DMS53 treated with DMSO at 0.1 percent for 48 hours (cell line): ENCODE measurements around the gene CD82.
A peak's percentile ranks its signal among the peaks of the same experiment; 100 is the strongest.

Experiments
- DNase-seq: peaks from one replicate; lab custom pipeline; 2025; ENCODE audit not compliant: unreplicated experiment; lab: John Stamatoyannopoulos, UW

The CD82 gene

GRCh38 chr11:44614281-44614775, 48.9 kb downstream of the CD82 start:
- no peak for DNase-seq

GRCh38 chr11:44615041-44615755, 49.7 kb downstream of the CD82 start:
- DNase-seq = no peak

- no peak for DNase-seq
Observed at GRCh38 chr11:44615913-44616791, 50.7 kb downstream of the CD82 start.

DNA sequence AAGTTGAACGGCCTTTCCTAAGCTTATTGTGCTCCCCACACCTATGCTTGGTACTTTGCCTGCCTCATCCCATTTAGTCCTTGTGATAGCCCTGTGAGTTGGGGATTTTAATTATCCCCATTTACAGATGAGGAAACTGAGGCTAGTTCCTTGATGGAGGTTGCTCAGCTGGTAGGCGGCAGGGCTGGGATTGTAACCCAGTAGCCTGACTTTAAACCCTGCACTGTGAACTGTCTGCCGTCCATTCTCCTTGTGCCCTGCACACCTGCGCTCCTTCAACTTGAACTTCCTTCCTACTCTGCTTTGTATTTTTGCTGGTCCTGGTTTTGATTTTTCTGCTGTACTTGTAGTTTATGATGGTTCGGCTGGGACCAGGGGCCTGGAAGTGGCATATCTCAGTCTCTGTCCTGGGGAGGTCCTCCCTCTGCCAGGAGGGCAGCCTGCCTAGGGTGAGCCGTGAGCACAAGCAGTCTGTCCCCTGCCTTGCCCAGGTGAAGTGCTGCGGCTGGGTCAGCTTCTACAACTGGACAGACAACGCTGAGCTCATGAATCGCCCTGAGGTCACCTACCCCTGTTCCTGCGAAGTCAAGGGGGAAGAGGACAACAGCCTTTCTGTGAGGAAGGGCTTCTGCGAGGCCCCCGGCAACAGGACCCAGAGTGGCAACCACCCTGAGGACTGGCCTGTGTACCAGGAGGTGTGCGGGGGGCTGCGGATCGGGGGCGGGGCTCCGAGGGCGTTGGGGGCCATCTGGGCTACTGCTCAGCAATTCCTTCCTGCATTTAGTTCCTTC, 52.4 kb downstream of the CD82 start:
- DNase-seq = no peak

DNA sequence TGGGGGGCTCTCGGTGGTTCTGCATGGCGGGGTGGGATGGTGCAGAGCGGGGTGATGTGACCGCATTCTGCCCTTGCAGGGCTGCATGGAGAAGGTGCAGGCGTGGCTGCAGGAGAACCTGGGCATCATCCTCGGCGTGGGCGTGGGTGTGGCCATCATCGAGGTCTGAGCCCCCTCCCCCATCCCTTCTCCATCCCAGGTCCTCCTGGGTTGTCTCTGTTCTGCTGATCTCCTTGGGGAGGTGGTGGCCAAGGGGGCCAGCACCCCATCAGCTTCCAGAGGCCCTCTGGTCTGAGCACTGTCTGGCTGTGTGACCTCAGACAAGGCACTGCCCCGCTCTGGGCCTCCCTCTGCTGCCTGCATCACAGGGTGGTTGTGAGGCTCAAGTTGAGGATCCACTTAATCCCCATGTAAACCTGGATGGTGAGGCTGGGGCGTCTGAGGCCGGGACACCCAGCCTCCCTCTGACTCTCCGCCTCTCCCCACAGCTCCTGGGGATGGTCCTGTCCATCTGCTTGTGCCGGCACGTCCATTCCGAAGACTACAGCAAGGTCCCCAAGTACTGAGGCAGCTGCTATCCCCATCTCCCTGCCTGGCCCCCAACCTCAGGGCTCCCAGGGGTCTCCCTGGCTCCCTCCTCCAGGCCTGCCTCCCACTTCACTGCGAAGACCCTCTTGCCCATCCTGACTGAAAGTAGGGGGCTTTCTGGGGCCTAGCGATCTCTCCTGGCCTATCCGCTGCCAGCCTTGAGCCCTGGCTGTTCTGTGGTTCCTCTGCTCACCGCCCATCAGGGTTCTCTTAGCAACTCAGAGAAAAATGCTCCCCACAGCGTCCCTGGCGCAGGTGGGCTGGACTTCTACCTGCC, 53.3 kb downstream of the CD82 start:
- DNase-seq = no peak

DNA sequence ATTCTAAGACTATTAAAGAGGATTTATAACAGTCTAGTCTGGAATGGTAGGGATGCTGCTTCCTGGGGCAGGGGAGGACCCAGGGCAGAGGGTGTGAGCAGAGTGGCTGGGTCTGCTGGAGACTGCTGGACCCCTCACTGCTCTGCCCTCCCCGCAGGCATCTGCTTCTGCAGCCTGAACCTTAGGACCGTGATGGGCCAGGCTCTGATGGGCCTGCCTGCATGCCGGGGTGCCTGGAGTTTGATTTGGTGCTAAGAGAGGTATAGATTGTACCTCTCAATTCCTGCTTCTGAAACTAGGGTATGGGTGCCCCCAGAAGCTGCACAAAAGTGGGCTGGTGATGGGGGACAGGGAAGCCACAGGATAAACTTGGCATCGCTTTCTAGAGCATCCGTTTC, 54.9 kb downstream of the CD82 start:
- no peak for DNase-seq

DNA sequence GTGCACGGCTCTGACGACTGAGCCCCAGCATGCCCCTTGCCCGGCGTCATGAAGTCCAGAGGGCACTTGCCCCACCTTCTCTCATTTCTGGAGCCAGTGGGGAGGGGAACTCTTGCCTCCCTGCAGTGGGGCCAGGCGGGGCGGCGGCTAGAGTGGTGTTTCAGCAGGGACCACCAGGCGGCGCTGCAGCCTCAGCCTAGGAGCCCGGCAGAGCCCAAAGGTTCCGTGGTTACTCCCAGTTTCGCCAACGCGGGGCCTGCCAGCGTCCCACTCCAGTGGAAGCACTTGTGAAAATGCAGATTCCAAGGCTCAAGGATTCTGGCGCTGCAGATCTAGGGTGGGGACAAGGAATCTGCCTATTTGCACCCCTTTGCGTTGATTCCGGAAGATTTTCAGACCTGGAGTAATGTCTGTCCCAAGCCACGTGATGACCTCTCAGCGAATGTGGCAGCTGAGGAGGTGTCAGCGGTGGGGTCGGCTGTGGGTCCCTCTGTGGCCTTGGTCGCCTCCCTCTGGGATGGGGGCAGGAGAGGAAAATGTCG, 55.7 kb downstream of the CD82 start:
- peak; percentile 44 for DNase-seq

DNA sequence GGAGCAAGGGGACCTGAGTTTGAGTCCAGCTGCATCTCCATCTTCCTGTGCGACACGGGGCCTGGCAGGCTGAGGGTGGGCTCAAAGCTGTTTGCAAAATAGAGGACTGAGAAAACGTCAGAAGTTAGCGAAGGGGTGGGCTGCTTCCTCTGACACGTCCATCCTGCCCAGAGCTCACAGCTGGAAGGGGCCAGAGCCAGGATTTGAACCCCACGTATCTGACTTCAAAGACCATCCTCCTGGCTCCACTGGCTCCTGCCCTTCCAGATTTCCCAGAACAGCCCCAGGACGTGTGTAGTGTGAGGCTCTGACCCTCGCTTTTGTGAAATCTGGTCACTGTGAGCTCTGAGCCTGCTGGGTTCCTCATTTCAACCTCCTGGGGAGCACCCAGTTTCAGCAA, 56.3 kb downstream of the CD82 start:
- DNase-seq = no peak

- DNase-seq = no peak
Observed at GRCh38 chr11:44622190-44622650, 56.8 kb downstream of the CD82 start.

GRCh38 chr11:44622721-44623258, 57.3 kb downstream of the CD82 start:
- no peak for DNase-seq

DNA sequence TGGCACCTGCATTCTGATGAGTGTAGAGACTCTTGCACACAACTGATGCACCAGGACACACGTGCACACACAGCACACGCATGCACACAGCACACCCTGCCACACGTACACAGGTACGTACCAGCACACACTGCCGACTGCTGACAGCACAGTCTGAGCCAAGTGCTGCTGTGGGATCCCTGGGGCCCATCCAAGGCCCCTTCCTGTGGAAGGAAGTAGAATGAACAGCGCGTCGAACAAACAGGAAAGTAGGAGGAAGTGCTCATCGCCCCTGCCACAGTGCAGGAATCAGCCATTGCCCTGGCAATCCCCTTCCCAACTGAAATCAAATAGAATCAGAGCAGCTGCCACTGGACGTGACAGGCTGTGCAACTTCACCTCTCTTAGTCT, 57.9 kb downstream of the CD82 start:
- no peak for DNase-seq

GRCh38 chr11:44623731-44624491, 58.4 kb downstream of the CD82 start:
- no peak for DNase-seq

DNA sequence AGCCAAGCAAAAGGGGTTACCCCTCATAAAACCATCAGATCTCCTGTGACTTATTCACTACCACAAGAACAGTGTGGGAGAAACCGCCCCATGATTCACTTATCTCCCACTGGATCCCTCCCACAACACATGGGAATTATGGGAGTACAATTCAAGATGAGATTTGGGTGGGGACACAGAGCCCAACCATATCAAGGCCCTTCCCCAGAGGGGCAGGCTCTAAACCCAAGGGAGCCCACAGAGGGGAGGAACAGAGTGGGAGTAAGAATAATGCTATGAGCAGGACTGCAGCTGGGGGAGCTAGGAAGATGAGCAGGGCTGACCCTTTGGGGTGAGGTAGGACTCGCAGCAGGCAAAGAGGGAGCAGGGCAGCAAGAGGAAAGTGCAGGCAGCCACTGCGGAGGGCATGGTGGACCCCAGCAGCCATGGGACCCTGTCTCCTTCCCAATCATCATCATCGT, 59.3 kb downstream of the CD82 start:
- DNase-seq = no peak

- DNase-seq = no peak
Observed at GRCh38 chr11:44625759-44626523, 60.5 kb downstream of the CD82 start.

DNA sequence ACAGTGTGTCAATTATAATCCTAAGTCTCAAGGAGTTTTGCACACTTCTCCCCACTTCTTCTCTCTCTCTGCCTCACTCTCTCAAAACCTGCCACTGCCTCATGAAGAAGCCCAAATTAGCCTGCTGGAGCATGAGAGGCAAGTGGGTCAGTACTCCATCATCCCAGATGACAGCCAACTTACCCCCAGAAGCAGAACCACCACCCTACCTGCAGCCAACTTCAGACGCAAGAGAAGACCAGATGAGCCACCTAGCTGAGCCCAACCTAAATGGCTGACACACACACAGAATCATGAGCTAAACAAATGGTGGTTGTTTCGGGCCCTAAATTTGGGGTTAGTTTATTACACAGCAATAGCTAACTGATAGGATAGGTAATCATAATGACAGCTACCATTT, 61.2 kb downstream of the CD82 start:
- DNase-seq = no peak

GRCh38 chr11:44627165-44627789, 61.8 kb downstream of the CD82 start:
- peak; percentile 2 for DNase-seq

GRCh38 chr11:44627911-44628729, 62.7 kb downstream of the CD82 start:
- DNase-seq = no peak
